Transverse colon (tissue), 4 donors: ENCODE data around the gene SUCLA2.

Experiments
- POLR2A ChIP-seq: fragments of 450-650 bp; IDR thresholded peaks from one replicate; pipeline ENCODE4 v1.6.1; 2016; ENCODE audit warnings: antibody characterized with exemption, mild to moderate bottlenecking, moderate library complexity
- POLR2AphosphoS5 ChIP-seq, 3 donors: sonication (generic); formaldehyde crosslinking; IDR thresholded peaks; one replicate each; pipeline ENCODE4 v1.6.1; 2016; ENCODE audit warnings: antibody characterized with exemption in 3 of 3
- TF ChIP-seq, protein P1 (sequence below), 5 experiments: fragments of 200-600 bp in 3 of 5; fragments of 450-650 bp in 2 of 5; sonication (generic) in 3 of 5; IDR thresholded peaks; 1 replicate in 2 of 5; 2 replicates in 3 of 5; pipeline ENCODE4 v1.5.1; 2016 to 2017; ENCODE audit warnings: antibody characterized with exemption in 5 of 5, inconsistent platforms in 3 of 5, mild to moderate bottlenecking in 2 of 5, moderate library complexity in 1 of 5

GRCh38 chr13:47990427-47990826 lies 10.6 kb downstream of the SUCLA2 start:
- TF ChIP-seq, protein P1, sequence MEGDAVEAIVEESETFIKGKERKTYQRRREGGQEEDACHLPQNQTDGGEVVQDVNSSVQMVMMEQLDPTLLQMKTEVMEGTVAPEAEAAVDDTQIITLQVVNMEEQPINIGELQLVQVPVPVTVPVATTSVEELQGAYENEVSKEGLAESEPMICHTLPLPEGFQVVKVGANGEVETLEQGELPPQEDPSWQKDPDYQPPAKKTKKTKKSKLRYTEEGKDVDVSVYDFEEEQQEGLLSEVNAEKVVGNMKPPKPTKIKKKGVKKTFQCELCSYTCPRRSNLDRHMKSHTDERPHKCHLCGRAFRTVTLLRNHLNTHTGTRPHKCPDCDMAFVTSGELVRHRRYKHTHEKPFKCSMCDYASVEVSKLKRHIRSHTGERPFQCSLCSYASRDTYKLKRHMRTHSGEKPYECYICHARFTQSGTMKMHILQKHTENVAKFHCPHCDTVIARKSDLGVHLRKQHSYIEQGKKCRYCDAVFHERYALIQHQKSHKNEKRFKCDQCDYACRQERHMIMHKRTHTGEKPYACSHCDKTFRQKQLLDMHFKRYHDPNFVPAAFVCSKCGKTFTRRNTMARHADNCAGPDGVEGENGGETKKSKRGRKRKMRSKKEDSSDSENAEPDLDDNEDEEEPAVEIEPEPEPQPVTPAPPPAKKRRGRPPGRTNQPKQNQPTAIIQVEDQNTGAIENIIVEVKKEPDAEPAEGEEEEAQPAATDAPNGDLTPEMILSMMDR (IDR thresholded peaks at IDR 0.05): no peak
- TF ChIP-seq POLR2A: no peak
- TF ChIP-seq POLR2AphosphoS5 (IDR thresholded peaks at IDR 0.05): no peak
